ENCODE results near the gene IFRD2. TPM values are rescaled to one million over a fixed set of nuclear protein-coding genes. Genes with fewer than 3 reads are reported as not detected.

The IFRD2 gene
- total and polyA plus RNA-seq, 2 of the 13 experiments (the other 11 are each of a cell fraction or from before 2014, with no cell fraction given): 32.8 to 96.1 TPM

- TF ChIP-seq ZNF710 (CRISPR knock-in tag; IDR thresholded peaks at IDR 0.05; ENCODE audit: borderline replicate concordance) (no peak), CSRNP2 (CRISPR knock-in tag; conservative IDR thresholded peaks at IDR 0.05; ENCODE audit: low read depth) (no peak), ZNF264 (CRISPR knock-in tag; IDR thresholded peaks at IDR 0.05) (no peak), PLRG1 (conservative IDR thresholded peaks at IDR 0.05) (no peak), CBX5 (CRISPR knock-in tag; IDR thresholded peaks at IDR 0.05; ENCODE audit: borderline replicate concordance) (no peak), ZNF160 (CRISPR knock-in tag; IDR thresholded peaks at IDR 0.05) (no peak), SOX13 (IDR thresholded peaks at IDR 0.05) (no peak), SOX13 (CRISPR knock-in tag; conservative IDR thresholded peaks at IDR 0.05 in 1 of 2, IDR thresholded peaks at IDR 0.05 in 1 of 2) (peak in 1 of 2 experiments; percentile 62; a peak in 2 of 4 replicates), FOXJ3 (CRISPR knock-in tag; IDR thresholded peaks at IDR 0.05; ENCODE audit: borderline replicate concordance) (peak; percentile 59; the same call in 1 of the 2 replicates), ZNF3 (CRISPR knock-in tag; IDR thresholded peaks at IDR 0.05) (no peak), HNRNPK (IDR thresholded peaks at IDR 0.05; ENCODE audit: low read depth, low read length, poor library complexity, severe bottlenecking) (peak; percentile 42), ZXDC (CRISPR knock-in tag; IDR thresholded peaks at IDR 0.05) (no peak), ZNF773 (CRISPR knock-in tag; IDR thresholded peaks at IDR 0.05; ENCODE audit: borderline replicate concordance) (peak; percentile 27; the same call in 1 of the 2 replicates), ZBTB43 (CRISPR knock-in tag; conservative IDR thresholded peaks at IDR 0.05) (no peak), MIER3 (CRISPR knock-in tag; IDR thresholded peaks at IDR 0.05; ENCODE audit: borderline replicate concordance) (no peak), ZNF263 (CRISPR knock-in tag; IDR thresholded peaks at IDR 0.05) (no peak), NFYB (CRISPR knock-in tag; IDR thresholded peaks at IDR 0.05) (no peak; the same call in 1 of the 2 replicates), ARID3A (IDR thresholded peaks at IDR 0.05; ENCODE audit: low read depth, low read length) (no peak)
Observed at GRCh38 chr3:50321336-50322114, 29.3 kb upstream of the IFRD2 start (continued).

All from HepG2 (cell line).